H1 (cell line): Measurements from ENCODE around the gene TMEM135. TPM values are rescaled to one million over a fixed set of nuclear protein-coding genes. Genes with fewer than 3 reads are reported as not detected.

Experiments used
- polyA plus RNA-seq, 7 experiments: library from polyadenylated mRNA; depleted of rRNA in 3 of 7; stranded (reverse) in 5 of 7; unstranded in 2 of 7; fragments of >200 nt in 5 of 7; fragments of 200-250 nt in 2 of 7; gene quantifications; 1 replicate in 5 of 7; 2 replicates in 1 of 7; 4 replicates in 1 of 7; pipeline versions ENCODE4 v1.2.1 to v1.2.3, GENCODE V29; 2011 to 2013; ENCODE audit warnings: missing spikeins in 2 of 7, mixed read lengths in 2 of 7
- total RNA-seq: library from RNA; stranded (reverse); fragmentation: NEBNext Ultra II Directional; extraction: Animal tissue kit (Norgen Biotek cat#: 25700); gene quantifications from 2 replicates; pipeline ENCODE4 v1.2.1, GENCODE V29; 2021
- TF ChIP-seq, protein P1 (sequence below): fragments of 300-600 bp; sonication (generic); IDR thresholded peaks from 2 replicates; pipeline ENCODE4 v1.7.1; 2012; ENCODE audit warnings: low read length, moderate library complexity, mild to moderate bottlenecking, inconsistent platforms; ENCODE audit not compliant: insufficient replicate concordance

TMEM135 gene
- total and polyA plus RNA-seq, 2 of the 8 experiments (the other 6 are each of a cell fraction or from before 2014, with no cell fraction given) = 9.3 to 31.3 TPM

DNA sequence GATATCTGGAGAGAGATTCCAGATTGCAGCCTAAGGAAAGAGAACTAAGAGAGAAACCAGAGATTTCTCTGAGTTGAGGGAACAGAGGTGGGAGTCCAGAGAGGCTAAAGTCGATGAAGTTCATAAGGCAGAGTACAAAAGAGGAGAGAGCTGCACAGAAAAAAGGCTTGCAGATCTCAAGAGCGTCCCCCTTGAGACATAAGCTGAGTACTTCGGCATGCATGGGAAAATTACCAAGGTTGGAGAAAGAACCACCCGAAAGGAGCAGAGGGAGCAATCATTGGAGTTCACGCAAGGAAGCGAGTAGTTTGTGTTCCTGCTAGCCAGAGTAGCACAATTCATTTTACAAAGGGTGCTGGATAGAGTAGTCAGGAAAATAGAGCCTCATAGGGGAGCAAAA, 293.5 kb downstream of the TMEM135 start (continued):
- TF ChIP-seq, protein P1, sequence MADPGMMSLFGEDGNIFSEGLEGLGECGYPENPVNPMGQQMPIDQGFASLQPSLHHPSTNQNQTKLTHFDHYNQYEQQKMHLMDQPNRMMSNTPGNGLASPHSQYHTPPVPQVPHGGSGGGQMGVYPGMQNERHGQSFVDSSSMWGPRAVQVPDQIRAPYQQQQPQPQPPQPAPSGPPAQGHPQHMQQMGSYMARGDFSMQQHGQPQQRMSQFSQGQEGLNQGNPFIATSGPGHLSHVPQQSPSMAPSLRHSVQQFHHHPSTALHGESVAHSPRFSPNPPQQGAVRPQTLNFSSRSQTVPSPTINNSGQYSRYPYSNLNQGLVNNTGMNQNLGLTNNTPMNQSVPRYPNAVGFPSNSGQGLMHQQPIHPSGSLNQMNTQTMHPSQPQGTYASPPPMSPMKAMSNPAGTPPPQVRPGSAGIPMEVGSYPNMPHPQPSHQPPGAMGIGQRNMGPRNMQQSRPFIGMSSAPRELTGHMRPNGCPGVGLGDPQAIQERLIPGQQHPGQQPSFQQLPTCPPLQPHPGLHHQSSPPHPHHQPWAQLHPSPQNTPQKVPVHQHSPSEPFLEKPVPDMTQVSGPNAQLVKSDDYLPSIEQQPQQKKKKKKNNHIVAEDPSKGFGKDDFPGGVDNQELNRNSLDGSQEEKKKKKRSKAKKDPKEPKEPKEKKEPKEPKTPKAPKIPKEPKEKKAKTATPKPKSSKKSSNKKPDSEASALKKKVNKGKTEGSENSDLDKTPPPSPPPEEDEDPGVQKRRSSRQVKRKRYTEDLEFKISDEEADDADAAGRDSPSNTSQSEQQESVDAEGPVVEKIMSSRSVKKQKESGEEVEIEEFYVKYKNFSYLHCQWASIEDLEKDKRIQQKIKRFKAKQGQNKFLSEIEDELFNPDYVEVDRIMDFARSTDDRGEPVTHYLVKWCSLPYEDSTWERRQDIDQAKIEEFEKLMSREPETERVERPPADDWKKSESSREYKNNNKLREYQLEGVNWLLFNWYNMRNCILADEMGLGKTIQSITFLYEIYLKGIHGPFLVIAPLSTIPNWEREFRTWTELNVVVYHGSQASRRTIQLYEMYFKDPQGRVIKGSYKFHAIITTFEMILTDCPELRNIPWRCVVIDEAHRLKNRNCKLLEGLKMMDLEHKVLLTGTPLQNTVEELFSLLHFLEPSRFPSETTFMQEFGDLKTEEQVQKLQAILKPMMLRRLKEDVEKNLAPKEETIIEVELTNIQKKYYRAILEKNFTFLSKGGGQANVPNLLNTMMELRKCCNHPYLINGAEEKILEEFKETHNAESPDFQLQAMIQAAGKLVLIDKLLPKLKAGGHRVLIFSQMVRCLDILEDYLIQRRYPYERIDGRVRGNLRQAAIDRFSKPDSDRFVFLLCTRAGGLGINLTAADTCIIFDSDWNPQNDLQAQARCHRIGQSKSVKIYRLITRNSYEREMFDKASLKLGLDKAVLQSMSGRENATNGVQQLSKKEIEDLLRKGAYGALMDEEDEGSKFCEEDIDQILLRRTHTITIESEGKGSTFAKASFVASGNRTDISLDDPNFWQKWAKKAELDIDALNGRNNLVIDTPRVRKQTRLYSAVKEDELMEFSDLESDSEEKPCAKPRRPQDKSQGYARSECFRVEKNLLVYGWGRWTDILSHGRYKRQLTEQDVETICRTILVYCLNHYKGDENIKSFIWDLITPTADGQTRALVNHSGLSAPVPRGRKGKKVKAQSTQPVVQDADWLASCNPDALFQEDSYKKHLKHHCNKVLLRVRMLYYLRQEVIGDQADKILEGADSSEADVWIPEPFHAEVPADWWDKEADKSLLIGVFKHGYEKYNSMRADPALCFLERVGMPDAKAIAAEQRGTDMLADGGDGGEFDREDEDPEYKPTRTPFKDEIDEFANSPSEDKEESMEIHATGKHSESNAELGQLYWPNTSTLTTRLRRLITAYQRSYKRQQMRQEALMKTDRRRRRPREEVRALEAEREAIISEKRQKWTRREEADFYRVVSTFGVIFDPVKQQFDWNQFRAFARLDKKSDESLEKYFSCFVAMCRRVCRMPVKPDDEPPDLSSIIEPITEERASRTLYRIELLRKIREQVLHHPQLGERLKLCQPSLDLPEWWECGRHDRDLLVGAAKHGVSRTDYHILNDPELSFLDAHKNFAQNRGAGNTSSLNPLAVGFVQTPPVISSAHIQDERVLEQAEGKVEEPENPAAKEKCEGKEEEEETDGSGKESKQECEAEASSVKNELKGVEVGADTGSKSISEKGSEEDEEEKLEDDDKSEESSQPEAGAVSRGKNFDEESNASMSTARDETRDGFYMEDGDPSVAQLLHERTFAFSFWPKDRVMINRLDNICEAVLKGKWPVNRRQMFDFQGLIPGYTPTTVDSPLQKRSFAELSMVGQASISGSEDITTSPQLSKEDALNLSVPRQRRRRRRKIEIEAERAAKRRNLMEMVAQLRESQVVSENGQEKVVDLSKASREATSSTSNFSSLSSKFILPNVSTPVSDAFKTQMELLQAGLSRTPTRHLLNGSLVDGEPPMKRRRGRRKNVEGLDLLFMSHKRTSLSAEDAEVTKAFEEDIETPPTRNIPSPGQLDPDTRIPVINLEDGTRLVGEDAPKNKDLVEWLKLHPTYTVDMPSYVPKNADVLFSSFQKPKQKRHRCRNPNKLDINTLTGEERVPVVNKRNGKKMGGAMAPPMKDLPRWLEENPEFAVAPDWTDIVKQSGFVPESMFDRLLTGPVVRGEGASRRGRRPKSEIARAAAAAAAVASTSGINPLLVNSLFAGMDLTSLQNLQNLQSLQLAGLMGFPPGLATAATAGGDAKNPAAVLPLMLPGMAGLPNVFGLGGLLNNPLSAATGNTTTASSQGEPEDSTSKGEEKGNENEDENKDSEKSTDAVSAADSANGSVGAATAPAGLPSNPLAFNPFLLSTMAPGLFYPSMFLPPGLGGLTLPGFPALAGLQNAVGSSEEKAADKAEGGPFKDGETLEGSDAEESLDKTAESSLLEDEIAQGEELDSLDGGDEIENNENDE = no peak
- TF ChIP-seq, all 59 proteins: peak for 0
